IPS-20b (cell line): ENCODE measurements around the gene ITGB8.

ENCODE experiments used
- H3K27ac ChIP-seq: one replicate; pipeline ENCODE4 v1.5.1; 2013; ENCODE audit warnings: low read length
- H3K27me3 ChIP-seq: 2 replicates; pipeline ENCODE4 v1.6.1; 2013; ENCODE audit warnings: mild to moderate bottlenecking, low read length, inconsistent platforms; ENCODE audit not compliant: insufficient read depth
- H3K36me3 ChIP-seq: 2 replicates; pipeline ENCODE4 v1.6.1; 2013; ENCODE audit warnings: low read depth, mild to moderate bottlenecking, inconsistent platforms, low read length, moderate library complexity; ENCODE audit not compliant: insufficient read depth
- H3K4me1 ChIP-seq: 2 replicates; pipeline ENCODE4 v1.6.1; 2013; ENCODE audit warnings: mild to moderate bottlenecking, control low read depth, inconsistent platforms, low read length, moderate library complexity; ENCODE audit not compliant: insufficient read depth
- H3K4me3 ChIP-seq: 2 replicates; pipeline ENCODE4 v1.5.1; 2013; ENCODE audit warnings: mild to moderate bottlenecking, low read length, inconsistent platforms
- H3K9ac ChIP-seq: 2 replicates; pipeline ENCODE4 v1.6.1; 2013; ENCODE audit warnings: low read depth, mild to moderate bottlenecking, inconsistent platforms, low read length, moderate library complexity
- H3K9me3 ChIP-seq: 2 replicates; pipeline ENCODE4 v1.6.1; 2013; ENCODE audit warnings: mild to moderate bottlenecking, low read depth, low read length, inconsistent platforms; ENCODE audit not compliant: insufficient read depth

ITGB8 gene

DNA sequence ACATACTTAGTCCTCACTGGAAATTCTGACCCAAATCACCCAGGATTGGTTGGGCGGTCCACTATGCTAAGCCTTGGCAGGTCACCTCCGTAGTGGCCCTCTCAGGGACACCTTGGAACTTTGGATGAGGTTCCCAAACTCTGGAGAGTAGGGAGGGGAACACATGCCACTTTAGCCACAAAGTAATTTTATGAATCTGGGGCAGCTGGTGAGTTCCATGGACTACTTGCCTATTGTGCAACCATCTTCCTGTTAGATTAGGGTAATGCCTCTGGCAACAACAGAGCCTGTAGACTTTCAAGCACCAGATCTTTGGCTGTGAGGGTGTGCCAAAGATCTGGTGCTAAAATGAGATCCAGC, 77.7 kb downstream of the ITGB8 start:
- Histone ChIP-seq H3K27me3 (no peaks in the 10 kb centered on the region), H3K36me3 (no peaks in the 10 kb centered on the region; the same call in 1 of the 2 replicates), H3K4me3 (no peak overlapping the region), H3K9me3 (no peaks in the 10 kb centered on the region), H3K9ac (no peak overlapping the region), H3K27ac (no peak overlapping the region), H3K4me1 (no peaks in the 10 kb centered on the region)

DNA sequence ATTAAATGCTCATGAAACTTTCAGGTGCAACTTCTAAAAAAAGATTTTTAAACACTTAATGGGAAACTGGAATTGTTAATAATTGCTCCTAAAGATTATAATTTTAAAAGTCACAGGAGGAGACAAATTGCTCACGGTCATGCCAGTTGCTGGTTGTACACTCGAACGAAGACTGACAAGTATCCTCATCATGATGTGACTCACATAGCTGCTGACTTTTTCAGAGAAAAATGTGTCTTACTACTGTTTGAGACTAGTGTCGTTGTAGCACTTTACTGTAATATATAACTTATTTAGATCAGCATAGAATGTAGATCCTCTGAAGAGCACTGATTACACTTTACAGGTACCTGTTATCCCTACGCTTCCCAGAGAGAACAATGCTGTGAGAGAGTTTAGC, 79.3 kb downstream of the ITGB8 start:
- H3K27ac ChIP-seq: no peak overlapping the region
- no peaks in the 10 kb centered on the region; the same call in 1 of the 2 replicates for H3K36me3 ChIP-seq
- H3K4me3 ChIP-seq: no peak overlapping the region
- no peaks in the 10 kb centered on the region for H3K27me3 ChIP-seq
- H3K9me3 ChIP-seq: no peaks in the 10 kb centered on the region
- H3K9ac ChIP-seq: no peak overlapping the region
- H3K4me1 ChIP-seq: no peaks in the 10 kb centered on the region

GRCh38 chr7:20411372-20411771, 80.7 kb downstream of the ITGB8 start:
- no peak overlapping the region for H3K9ac ChIP-seq
- H3K27ac ChIP-seq: no peak overlapping the region
- no peak overlapping the region for H3K4me3 ChIP-seq
- no peaks in the 10 kb centered on the region for H3K9me3 ChIP-seq
- H3K27me3 ChIP-seq: no peaks in the 10 kb centered on the region
- no peaks in the 10 kb centered on the region; the same call in 1 of the 2 replicates for H3K36me3 ChIP-seq
- H3K4me1 ChIP-seq: no peaks in the 10 kb centered on the region

GRCh38 chr7:20412032-20412431, 81.3 kb downstream of the ITGB8 start:
- Histone ChIP-seq H3K4me3 (no peak overlapping the region), H3K27me3 (no peaks in the 10 kb centered on the region), H3K9ac (no peak overlapping the region), H3K4me1 (no peaks in the 10 kb centered on the region), H3K9me3 (no peaks in the 10 kb centered on the region), H3K36me3 (no peaks in the 10 kb centered on the region; the same call in 1 of the 2 replicates), H3K27ac (no peak overlapping the region)

GRCh38 chr7:20417260-20417659, 86.6 kb downstream of the ITGB8 start:
- Histone ChIP-seq H3K36me3 (no peaks in the 10 kb centered on the region), H3K4me1 (no peaks in the 10 kb centered on the region), H3K9ac (no peak overlapping the region), H3K27me3 (no peaks in the 10 kb centered on the region), H3K4me3 (no peak overlapping the region), H3K9me3 (no peaks in the 10 kb centered on the region), H3K27ac (no peak overlapping the region)

DNA sequence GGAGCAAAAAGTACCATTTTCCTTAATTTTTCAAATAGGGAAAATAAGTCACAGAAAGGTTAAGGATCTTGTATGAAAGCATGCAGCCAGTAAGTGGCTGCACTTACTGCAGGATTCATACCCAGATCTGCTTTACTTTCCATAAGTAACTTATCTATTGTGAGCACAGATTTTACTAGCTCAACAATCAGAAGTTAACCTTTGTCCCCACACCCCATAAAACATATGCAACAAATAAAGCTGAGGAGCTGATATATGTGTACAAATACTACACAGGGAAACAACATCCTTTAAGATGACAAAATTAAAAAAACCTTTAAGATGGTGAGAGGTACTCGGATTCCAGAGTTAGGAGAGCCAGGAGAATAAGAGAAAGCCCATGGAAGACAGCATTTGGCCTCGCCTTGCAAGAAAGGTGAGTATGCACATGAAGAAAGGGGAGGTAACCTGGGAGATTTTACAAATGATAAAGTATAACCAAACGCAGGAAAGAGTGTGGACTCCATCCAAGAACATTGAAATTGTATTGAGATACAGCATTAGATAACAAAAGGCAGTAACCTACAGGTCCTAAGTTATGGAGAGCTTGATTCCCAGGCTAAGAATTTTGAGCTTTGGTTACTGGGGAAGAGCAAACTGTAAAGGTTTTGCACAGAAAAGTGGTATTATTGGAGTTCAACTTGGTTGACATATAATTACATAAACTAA, 87.1 kb downstream of the ITGB8 start:
- H3K27ac ChIP-seq: no peak overlapping the region
- H3K36me3 ChIP-seq: no peaks in the 10 kb centered on the region
- H3K9me3 ChIP-seq: no peaks in the 10 kb centered on the region
- H3K27me3 ChIP-seq: no peaks in the 10 kb centered on the region
- no peak overlapping the region for H3K4me3 ChIP-seq
- H3K4me1 ChIP-seq: no peaks in the 10 kb centered on the region
- H3K9ac ChIP-seq: no peak overlapping the region

DNA sequence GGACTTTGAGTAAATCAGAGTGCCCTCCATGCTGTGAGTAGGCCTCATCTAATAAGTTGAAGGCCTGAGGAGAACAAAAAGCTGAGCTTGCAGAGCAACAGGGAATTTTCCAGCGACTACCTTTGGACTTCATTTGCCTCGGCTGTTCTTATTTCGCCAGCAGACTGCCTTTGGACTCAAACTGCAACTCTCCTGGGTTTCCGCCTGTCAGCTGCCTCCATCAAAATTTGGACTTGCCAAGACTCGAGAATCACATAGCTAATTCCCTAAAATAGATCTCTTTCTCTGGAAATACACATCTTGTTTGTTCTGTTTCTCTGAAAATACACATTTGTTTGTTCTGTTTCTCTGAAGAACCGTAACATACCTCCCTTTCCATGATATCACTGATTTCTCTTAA, 93.8 kb downstream of the ITGB8 start:
- Histone ChIP-seq H3K9ac (no peak overlapping the region), H3K27me3 (no peaks in the 10 kb centered on the region), H3K9me3 (no peaks in the 10 kb centered on the region), H3K4me1 (no peaks in the 10 kb centered on the region), H3K4me3 (no peak overlapping the region), H3K36me3 (no peaks in the 10 kb centered on the region), H3K27ac (no peak overlapping the region)

DNA sequence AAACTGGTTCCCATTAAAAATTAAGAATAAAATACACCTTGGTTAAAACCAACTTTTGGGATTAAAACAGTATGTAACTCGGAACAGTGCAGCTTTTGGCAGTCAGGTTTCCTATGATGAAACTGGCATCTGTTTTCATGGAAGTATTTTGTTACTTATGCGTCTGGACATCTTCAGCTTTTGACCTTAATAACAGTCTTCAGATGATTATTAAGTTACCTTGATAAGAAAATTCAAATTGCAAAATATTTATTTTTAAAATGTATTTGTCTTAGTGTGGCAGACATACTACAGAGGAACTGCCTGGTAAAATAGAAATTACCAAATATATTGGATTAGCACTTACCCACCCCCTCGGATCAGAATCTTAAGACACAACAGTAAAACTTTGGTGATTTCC, 100.0 kb downstream of the ITGB8 start:
- Histone ChIP-seq H3K27ac (no peak overlapping the region), H3K36me3 (no peaks in the 10 kb centered on the region), H3K4me1 (no peaks in the 10 kb centered on the region), H3K9ac (no peak overlapping the region), H3K4me3 (no peak overlapping the region), H3K9me3 (no peaks in the 10 kb centered on the region), H3K27me3 (no peaks in the 10 kb centered on the region)

DNA sequence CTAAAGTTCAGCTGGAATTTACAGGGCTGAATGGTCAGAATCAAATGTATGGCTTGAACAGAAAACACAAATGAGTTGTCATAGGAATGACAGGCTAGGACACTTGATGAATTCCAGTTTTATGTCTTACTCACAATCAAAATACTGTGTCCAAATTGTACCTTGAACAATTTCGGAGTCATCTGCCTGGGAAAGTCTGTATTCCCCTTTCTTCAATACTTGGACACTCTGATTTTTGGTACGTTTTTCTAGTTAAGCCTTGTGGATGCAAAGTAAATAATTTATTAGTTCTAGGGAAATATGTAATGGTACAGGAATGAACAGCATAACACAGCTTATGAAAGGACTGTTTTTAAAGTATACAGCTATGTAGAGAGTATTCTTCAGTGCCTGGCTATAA, 100.4 kb downstream of the ITGB8 start:
- H3K9ac ChIP-seq: no peak overlapping the region
- no peaks in the 10 kb centered on the region for H3K27me3 ChIP-seq
- H3K4me1 ChIP-seq: no peaks in the 10 kb centered on the region
- no peak overlapping the region for H3K4me3 ChIP-seq
- H3K27ac ChIP-seq: no peak overlapping the region
- no peaks in the 10 kb centered on the region for H3K9me3 ChIP-seq
- H3K36me3 ChIP-seq: no peaks in the 10 kb centered on the region

- no peak overlapping the region for H3K4me3 ChIP-seq
These were observed 101.4 kb downstream of the ITGB8 start for GRCh38 chr7:20432071-20432470.

GRCh38 chr7:20435305-20435704, 104.6 kb downstream of the ITGB8 start:
- Histone ChIP-seq H3K36me3 (no peaks in the 10 kb centered on the region), H3K4me1 (no peaks in the 10 kb centered on the region), H3K4me3 (no peak overlapping the region), H3K27me3 (no peaks in the 10 kb centered on the region), H3K27ac (no peak overlapping the region), H3K9me3 (no peaks in the 10 kb centered on the region), H3K9ac (no peak overlapping the region)

More at GRCh38 chr7:20432071-20432470, 101.4 kb downstream of the ITGB8 start:
- Histone ChIP-seq H3K9ac (no peak overlapping the region), H3K27ac (no peak overlapping the region), H3K4me1 (no peaks in the 10 kb centered on the region), H3K9me3 (no peaks in the 10 kb centered on the region), H3K36me3 (no peaks in the 10 kb centered on the region), H3K27me3 (no peaks in the 10 kb centered on the region)

GRCh38 chr7:20438248-20438647, 107.5 kb downstream of the ITGB8 start:
- no peaks in the 10 kb centered on the region for H3K9me3 ChIP-seq
- no peaks in the 10 kb centered on the region for H3K4me1 ChIP-seq
- no peaks in the 10 kb centered on the region for H3K36me3 ChIP-seq
- no peak overlapping the region for H3K4me3 ChIP-seq
- H3K27ac ChIP-seq: no peak overlapping the region
- H3K27me3 ChIP-seq: no peaks in the 10 kb centered on the region
- H3K9ac ChIP-seq: no peak overlapping the region
